HepG2 (cell line): Measurements from ENCODE around the gene NTN3. TPM values are rescaled to one million over a fixed set of nuclear protein-coding genes. Genes with fewer than 3 reads are reported as not detected.

Experiments
- ATM ChIP-seq: fragments of 450-650 bp; IDR thresholded peaks from 2 replicates; pipeline ENCODE4 v1.7.1; 2017; ENCODE audit warnings: mild to moderate bottlenecking, borderline replicate concordance
- FOXJ3 ChIP-seq: sonication (generic); formaldehyde crosslinking; IDR thresholded peaks from 2 replicates; pipeline ENCODE4 v1.4.0; 2020; ENCODE audit warnings: missing genetic modification reagents, mild to moderate bottlenecking, borderline replicate concordance
- NR2F1 ChIP-seq, 2 experiments: fragments of 450-650 bp in 1 of 2; formaldehyde crosslinking in 1 of 2; IDR thresholded peaks; 2 replicates each; pipeline versions ENCODE4 v1.5.0 to v1.6.1; 2016 to 2020; ENCODE audit warnings: mild to moderate bottlenecking in 1 of 2, missing compliant biosample characterization in 1 of 2, missing genetic modification reagents in 1 of 2, moderate library complexity in 1 of 2
- NRL ChIP-seq: sonication (generic); formaldehyde crosslinking; IDR thresholded peaks from 2 replicates; pipeline ENCODE4 v1.5.0; 2020; ENCODE audit warnings: missing genetic modification reagents, mild to moderate bottlenecking, moderate library complexity, borderline replicate concordance
- SIN3B ChIP-seq: fragments of 150-350 bp; IDR thresholded peaks from 2 replicates; pipeline ENCODE4 v1.6.1; 2014; ENCODE audit warnings: low read length
- SNRNP70 ChIP-seq: fragments of 200-400 bp; formaldehyde crosslinking; IDR thresholded peaks from 2 replicates; pipeline ENCODE4 v1.6.1; 2017; ENCODE audit warnings: mild to moderate bottlenecking, low read depth, low read length, moderate library complexity
- STAT6 ChIP-seq: sonication (generic); formaldehyde crosslinking; IDR thresholded peaks from 2 replicates; pipeline ENCODE4 v1.4.0; 2020; ENCODE audit warnings: missing genetic modification reagents, mild to moderate bottlenecking, borderline replicate concordance
- SUZ12 ChIP-seq: fragments of 150-350 bp; IDR thresholded peaks from 2 replicates; pipeline ENCODE4 v1.6.1; 2014; ENCODE audit warnings: low read depth, low read length
- TCF12 ChIP-seq, 2 experiments: fragments of 450-650 bp in 1 of 2; sonication (generic) in 1 of 2; formaldehyde crosslinking in 1 of 2; IDR thresholded peaks; 2 replicates each; pipeline versions ENCODE4 v1.6.1 to v1.8.0; 2017 to 2022; ENCODE audit warnings: antibody characterized with exemption in 1 of 2, mild to moderate bottlenecking in 1 of 2, missing genetic modification reagents in 1 of 2, moderate library complexity in 1 of 2
- THAP8 ChIP-seq: sonication (generic); formaldehyde crosslinking; IDR thresholded peaks from 2 replicates; pipeline ENCODE4 v1.5.1; 2020; ENCODE audit warnings: missing genetic modification reagents, mild to moderate bottlenecking, borderline replicate concordance
- THYN1 ChIP-seq: sonication (generic); formaldehyde crosslinking; IDR thresholded peaks from 2 replicates; pipeline ENCODE4 v1.8.1; 2023; ENCODE audit warnings: low read depth, mild to moderate bottlenecking, moderate library complexity, missing genetic modification reagents, borderline replicate concordance
- ZBTB1 ChIP-seq: sonication (generic); formaldehyde crosslinking; IDR thresholded peaks from 2 replicates; pipeline ENCODE4 v1.4.0; 2020; ENCODE audit warnings: missing genetic modification reagents, borderline replicate concordance
- ZBTB42 ChIP-seq: sonication (generic); formaldehyde crosslinking; IDR thresholded peaks from 2 replicates; pipeline ENCODE4 v1.5.0; 2020; ENCODE audit warnings: mild to moderate bottlenecking, missing genetic modification reagents
- ZHX1 ChIP-seq: sonication (generic); formaldehyde crosslinking; IDR thresholded peaks from 2 replicates; pipeline ENCODE4 v1.8.1; 2022; ENCODE audit warnings: low read depth, mild to moderate bottlenecking, missing genetic modification reagents
- ZKSCAN5 ChIP-seq: sonication (generic); formaldehyde crosslinking; IDR thresholded peaks from 2 replicates; pipeline ENCODE4 v1.5.1; 2020; ENCODE audit warnings: mild to moderate bottlenecking, missing genetic modification reagents
- ZMAT3 ChIP-seq: sonication (generic); formaldehyde crosslinking; conservative IDR thresholded peaks from 2 replicates; pipeline ENCODE4 v1.7.0; 2021; ENCODE audit warnings: missing genetic modification reagents
- ZNF253 ChIP-seq: sonication (generic); formaldehyde crosslinking; IDR thresholded peaks from 2 replicates; pipeline ENCODE4 v1.8.0; 2022; ENCODE audit warnings: mild to moderate bottlenecking, missing genetic modification reagents, borderline replicate concordance
- ZNF317 ChIP-seq: sonication (generic); formaldehyde crosslinking; IDR thresholded peaks from 2 replicates; pipeline ENCODE4 v1.5.0; 2020; ENCODE audit warnings: mild to moderate bottlenecking, missing genetic modification reagents
- ZNF432 ChIP-seq: sonication (generic); formaldehyde crosslinking; IDR thresholded peaks from 2 replicates; pipeline ENCODE4 v1.5.0; 2020; ENCODE audit warnings: missing genetic modification reagents, mild to moderate bottlenecking, borderline replicate concordance
- ZNF503 ChIP-seq: sonication (generic); formaldehyde crosslinking; IDR thresholded peaks from 2 replicates; pipeline ENCODE4 v1.4.0; 2020; ENCODE audit warnings: missing genetic modification reagents
- ZNF629 ChIP-seq: sonication (generic); formaldehyde crosslinking; conservative IDR thresholded peaks from 2 replicates; pipeline ENCODE4 v1.5.0; 2020; ENCODE audit warnings: missing genetic modification reagents
- ZNF709 ChIP-seq: sonication (generic); formaldehyde crosslinking; IDR thresholded peaks from 2 replicates; pipeline ENCODE4 v1.5.0; 2020; ENCODE audit warnings: mild to moderate bottlenecking, missing genetic modification reagents
- polyA plus RNA-seq, 8 experiments: library from polyadenylated mRNA; depleted of rRNA in 3 of 8; stranded (reverse) in 7 of 8; unstranded in 1 of 8; fragments of >200 nt; fragmentation: Illumina TruSeq in 4 of 8; extraction: Trizol in 4 of 8; gene quantifications; 2 replicates each; pipeline versions ENCODE4 v1.2.1 to v1.2.3, GENCODE V29; 2011 to 2016; ENCODE audit warnings: low read depth in 4 of 8, missing spikeins in 1 of 8, mixed read lengths in 1 of 8; ENCODE audit not compliant: insufficient read depth in 1 of 8
- total RNA-seq, 5 experiments: library from RNA; depleted of rRNA; stranded (reverse); fragments of >200 nt; fragmentation: Illumina TruSeq; extraction: Trizol; gene quantifications; 2 replicates each; pipeline ENCODE4 v1.2.3, GENCODE V29; 2016; ENCODE audit warnings: low read depth in 1 of 5

Gene NTN3
- total and polyA plus RNA-seq, 2 of the 13 experiments (the other 11 are each of a cell fraction or from before 2014, with no cell fraction given): 0.09 to 0.20 TPM

- TF ChIP-seq ZHX1 (CRISPR knock-in tag): no peak
- no peak for TF ChIP-seq THYN1
- no peak for TF ChIP-seq NRL (CRISPR knock-in tag)
- no peak for TF ChIP-seq ZNF253 (CRISPR knock-in tag)
- TF ChIP-seq ZNF709 (CRISPR knock-in tag): no peak
- no peak for TF ChIP-seq ATM
- no peak for TF ChIP-seq SUZ12
- peak; percentile 94 to 95 for TF ChIP-seq NR2F1 (CRISPR knock-in tag; IDR thresholded peaks at IDR 0.05)
- TF ChIP-seq STAT6 (CRISPR knock-in tag): no peak
- TF ChIP-seq ZNF503 (CRISPR knock-in tag): no peak; the same call in 1 of the 2 replicates
- TF ChIP-seq ZNF317 (CRISPR knock-in tag): peak; percentile 53; the same call in 1 of the 2 replicates
- TF ChIP-seq ZBTB1: no peak
- TF ChIP-seq SIN3B: no peak
- TF ChIP-seq ZKSCAN5 (CRISPR knock-in tag): no peak
- TF ChIP-seq FOXJ3 (CRISPR knock-in tag): peak; percentile 51; the same call in 1 of the 2 replicates
- no peak for TF ChIP-seq TCF12 (IDR thresholded peaks at IDR 0.05)
- TF ChIP-seq TCF12 (CRISPR knock-in tag; IDR thresholded peaks at IDR 0.05): peak; percentile 58; the same call in 1 of the 2 replicates
- no peak for TF ChIP-seq SNRNP70
- TF ChIP-seq ZNF629: no peak
- 0 out of 2 replicates have a peak, but pooled peaks have one; percentile 60 for TF ChIP-seq ZMAT3 (CRISPR knock-in tag)
- TF ChIP-seq ZBTB42 (CRISPR knock-in tag): no peak
- TF ChIP-seq ZNF432 (CRISPR knock-in tag): no peak
- no peak for TF ChIP-seq THAP8 (CRISPR knock-in tag)
These were observed 13.9 kb downstream of the NTN3 start (continued) for GRCh38 chr16:2484898-2485508.
